GM18508 (cell line): ENCODE measurements around the gene GAPDHS.

Experiments
- ATAC-seq: cut with Tn5 transposase; IDR thresholded peaks from one replicate; pipeline ENCODE4 v1.9.1; 2021; ENCODE audit warnings: moderate number of reproducible peaks; ENCODE audit not compliant: insufficient read depth, unreplicated experiment

GAPDHS gene

DNA sequence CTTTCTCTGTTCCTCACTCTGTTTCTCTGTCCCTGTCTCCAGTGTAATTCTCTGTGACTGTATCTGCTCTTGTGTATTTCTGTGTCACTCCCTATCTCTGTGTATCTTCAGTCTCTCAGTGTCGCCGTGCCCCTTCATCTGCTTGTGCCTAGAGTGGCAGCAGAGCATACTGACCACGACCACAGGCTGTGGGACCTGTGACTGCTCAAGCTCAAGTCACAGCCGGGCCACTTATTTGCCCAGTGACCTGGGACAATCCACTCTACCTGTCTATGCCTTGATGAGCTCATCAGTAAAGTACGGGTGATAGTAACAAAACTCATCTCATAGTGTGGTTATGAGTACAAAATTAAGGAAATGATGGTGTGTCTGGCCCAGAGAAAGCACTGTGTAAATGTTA, 20.8 kb downstream of the GAPDHS start:
- no peak for ATAC-seq

DNA sequence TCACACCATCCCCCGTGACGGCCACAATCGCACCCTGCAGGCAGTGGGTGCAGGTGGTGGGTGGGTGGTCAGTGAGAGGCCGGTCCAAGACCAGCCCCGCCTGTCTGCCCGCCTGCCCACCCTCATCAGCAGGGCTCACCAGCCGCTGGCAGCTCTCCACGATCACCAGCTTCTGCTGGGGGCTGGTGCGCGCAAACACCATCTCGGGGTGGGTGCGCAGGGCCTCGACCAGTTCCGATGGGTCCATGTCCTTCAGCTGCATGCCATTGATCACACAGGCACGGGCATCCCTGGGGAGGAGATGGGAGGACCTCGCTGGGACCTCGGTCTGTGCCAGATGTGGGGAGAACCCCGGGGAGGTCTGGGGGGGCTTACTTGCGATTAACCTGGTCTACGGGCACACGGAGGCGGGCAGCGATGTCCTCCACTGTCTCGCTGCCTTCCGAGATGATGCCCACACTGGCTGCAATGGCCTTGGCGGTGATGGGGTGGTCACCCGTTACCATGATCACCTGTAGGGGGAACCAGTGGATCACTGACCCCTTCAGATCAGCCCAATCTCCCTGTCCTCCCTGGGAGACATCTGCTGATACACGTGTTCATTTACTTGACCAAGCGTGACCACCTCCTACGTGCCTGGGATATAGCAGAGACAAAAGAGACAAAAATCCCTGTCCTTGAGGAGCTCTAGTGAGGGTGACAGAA, 22.2 kb downstream of the GAPDHS start:
- ATAC-seq: no peak

DNA sequence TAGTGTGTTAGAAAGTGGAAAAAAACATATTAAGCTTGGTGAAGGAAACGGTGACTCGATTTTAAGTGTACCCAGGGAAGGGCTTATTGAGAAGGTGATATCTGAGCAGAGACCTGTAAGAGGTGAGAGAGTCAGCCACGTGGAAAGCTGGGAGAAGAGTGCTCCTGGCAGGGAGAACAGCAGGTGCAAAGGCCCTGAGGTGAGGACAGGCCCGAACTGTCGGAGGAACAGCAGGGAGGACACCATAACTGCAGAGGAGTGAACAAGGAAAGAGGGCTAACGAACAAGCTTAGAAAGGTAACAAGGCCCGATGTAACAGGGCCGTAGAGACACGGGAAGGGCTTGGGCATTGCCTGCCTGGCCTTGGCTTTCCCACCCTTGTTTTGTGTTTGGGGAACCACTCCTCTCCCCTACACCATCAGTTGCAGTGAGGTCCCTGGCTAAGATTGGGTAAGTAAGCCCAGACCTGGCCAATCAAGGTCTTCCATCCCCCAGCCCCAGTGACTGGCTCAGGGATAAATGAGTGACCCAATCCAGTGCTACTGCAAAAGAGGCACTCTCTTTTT, 22.9 kb downstream of the GAPDHS start:
- no peak for ATAC-seq

DNA sequence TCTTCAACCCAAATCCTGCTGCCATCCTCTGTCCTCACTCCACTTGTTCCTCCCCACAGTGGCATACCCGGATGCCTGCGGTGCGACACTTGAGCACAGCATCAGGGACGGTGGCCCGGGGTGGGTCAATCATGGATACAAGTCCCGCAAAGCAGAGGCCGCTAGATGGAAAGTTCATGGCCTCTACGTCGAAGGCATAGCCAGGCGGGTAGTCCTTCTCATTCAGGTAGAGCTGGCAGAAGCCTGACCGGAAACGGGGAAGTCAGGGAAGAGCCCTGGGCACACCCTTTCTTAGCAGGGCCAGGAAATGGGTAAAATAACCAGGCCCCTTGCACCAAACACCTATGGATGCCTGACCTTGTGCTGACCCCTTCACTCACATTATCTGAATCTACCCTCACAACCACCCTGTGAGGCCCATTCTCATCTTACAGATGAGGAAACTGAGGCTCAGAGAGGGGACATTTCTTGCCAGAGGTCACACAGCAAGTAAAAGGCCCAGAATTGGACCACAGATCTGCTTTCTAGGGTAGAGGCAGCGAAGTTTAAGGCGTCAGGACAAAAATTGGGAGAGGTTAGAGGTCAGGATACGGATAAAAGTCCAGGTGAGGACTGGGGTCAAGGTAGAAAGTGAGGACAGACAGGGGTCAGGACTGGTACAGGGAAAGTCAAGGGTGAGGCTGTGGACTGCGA, 23.7 kb downstream of the GAPDHS start:
- ATAC-seq: no peak

DNA sequence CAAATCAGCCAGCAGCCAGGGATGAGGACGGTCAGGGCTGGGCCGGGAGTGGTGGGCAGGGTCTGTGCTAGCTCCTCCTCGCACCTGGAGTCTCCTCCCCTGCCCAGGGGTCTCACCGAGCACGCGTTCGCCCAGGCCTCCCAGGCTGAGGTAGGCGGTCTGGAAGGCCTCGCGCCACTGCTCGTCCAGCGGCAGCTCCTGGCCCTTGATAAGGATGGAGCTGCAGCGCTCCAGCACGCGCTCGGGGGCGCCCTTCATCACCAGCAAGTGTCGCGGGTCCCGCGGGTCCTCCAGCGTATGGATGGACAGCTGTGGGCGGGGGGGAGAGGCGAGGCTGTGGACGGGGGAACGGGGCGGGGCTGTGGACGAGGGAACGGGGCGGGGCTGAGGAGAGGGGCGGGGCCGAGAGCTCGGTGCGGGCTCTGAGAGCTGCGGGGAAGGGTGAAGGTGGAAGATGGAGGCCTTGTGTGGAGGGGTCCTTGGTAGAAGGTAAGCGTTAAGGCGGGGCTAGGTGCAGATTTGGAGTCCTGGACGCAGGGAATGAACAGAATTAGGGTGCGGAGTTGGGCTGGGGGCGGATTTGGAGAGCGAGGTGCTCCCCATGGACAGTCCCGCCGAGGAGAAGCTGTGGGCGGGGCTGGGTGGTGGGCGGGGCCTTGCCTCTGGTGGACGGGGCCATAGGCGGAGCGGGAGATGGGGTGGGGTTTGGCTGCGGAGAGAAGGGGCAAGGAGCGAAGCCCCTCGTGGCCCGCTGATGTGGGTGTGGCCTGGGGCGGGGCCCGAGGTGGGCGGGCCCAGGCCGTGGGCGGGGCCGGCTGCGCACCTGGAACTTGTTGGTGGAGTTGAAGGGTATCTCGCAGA, 24.5 kb downstream of the GAPDHS start:
- ATAC-seq: no peak

DNA sequence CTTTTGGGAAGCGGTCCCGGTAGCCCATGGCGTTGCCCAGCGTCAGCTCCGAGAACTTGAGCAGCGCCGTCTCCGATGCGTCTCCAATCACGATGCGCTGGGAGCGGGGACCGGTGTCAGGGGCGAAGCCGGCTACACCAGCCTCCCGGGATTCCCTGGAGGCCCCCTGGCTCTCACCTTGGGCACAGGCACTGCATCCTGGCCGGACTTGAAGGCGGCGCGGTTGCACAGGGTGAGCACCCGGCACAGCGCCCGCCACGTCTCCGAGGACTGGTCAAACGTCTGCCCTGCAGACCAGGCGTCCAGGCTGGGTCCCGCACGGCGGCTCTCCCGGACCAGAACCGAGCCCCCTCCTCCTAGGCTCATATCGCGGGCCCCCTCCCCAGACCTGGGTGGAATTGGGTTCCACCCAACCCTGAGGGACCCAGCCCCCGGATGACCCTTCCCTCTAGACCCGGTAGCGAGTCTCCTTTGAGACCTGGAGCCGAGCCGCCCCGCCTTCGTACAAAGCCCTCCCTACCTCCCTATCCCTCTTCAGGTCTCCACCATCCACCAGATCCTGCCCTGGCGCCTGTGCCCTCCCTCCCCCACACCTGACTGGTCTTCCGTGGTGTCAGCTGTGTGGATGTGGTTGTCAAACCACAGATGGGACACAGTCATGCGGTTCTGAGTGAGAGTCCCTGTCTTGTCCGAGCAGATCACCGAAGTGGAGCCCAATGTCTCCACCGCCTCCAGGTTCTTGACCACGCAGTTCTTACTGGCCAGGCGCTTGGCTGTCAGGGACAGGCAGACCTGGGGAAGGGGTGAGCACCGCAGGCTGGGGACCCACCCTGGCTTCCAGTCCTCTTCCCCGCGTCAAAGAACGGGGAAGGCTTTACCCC, 25.4 kb downstream of the GAPDHS start:
- ATAC-seq: no peak

DNA sequence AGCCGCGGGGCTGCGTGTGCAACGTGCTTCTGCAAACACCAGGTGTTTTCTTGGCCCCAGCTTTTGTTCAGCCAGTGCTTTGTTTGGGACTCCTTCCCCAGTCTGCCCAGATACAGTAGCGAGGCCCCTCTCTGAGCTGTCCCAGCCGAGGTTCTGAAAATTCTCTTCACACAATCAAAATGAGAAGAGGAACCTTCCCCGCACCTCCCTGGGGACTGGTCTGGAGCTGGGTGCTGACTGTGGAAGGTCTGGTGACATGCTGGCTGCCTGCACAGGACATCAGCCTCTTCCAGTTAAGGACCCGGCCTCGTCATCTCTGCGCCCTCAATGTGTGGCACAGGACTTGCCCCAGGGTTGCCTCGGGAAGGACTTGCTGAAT, 26.0 kb downstream of the GAPDHS start:
- ATAC-seq: no peak

DNA sequence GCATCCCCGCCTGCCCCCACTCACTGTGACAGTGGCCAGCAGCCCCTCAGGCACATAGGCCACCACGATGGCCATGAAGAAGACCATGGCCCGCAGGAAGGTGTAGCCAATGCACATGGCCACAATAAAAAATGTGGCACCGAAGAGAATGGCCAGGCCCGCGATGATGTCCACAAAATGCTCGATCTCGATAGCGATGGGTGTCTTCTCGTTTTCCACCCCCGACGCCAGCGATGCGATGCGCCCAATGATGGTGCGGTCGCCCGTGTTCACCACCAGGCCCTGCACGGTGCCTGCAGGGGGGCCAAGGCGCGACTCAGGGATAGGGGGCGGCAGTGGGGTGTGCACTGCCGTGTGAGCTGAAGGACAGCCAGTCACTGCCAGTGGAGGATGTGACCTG, 26.5 kb downstream of the GAPDHS start:
- ATAC-seq: no peak

DNA sequence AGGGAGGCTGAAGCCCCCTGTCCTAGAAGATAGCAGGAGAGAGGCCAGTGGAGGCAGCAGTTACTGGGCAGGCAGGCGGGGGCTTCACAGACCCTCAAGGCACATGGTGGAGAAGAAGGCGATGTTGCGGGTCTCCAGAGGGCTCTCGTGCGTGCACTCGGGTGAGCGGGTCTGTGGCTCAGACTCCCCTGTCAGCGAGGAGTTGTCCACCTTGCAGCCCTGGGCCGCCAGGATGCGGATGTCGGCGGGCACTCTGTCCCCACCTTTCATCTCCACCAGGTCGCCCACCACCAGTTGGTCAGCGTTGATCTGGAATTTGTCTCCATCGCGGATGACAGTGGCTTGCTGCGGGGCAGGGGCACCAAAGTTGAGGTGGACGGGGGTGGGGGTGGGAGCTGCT, 27.0 kb downstream of the GAPDHS start:
- ATAC-seq: no peak

DNA sequence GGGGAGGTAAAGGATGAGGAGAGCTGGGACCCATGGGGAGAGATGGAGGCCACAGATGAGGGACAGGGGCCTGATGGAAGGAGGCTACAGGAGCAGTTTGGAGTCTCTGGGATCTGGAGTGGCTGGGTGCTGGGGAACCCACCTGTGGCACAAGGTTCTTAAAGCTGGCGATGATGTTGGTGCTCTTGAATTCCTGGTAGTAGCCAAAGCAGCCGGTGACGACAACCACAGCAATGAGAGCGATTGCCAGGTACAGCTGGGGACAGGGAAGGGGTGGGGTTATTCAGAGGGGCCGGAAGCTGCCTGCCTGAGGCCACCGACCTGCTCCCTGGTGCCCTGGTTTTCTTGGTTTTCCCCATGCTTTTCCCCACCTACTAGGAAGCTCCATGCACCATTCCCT, 27.4 kb downstream of the GAPDHS start:
- no peak for ATAC-seq

DNA sequence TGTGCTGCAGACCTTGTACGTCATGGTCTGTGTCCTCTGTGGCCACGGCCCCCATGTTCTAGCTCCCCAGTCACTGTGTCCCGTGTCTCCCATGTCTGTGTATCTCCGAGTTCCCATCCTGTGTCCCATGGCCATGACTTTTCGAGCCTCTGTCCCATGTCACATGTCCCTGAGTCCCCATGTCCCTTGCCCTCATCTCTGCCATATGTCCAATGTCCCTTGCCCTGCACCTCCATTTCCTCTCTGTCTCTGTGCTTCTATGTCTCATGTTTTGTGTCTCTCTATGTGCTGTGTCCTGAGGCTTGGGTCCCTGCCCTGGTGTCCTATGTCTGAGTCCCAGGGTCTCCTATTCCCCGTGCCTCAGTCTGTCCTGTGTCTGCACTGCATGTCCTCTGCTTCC, 28.2 kb downstream of the GAPDHS start:
- ATAC-seq: no peak

DNA sequence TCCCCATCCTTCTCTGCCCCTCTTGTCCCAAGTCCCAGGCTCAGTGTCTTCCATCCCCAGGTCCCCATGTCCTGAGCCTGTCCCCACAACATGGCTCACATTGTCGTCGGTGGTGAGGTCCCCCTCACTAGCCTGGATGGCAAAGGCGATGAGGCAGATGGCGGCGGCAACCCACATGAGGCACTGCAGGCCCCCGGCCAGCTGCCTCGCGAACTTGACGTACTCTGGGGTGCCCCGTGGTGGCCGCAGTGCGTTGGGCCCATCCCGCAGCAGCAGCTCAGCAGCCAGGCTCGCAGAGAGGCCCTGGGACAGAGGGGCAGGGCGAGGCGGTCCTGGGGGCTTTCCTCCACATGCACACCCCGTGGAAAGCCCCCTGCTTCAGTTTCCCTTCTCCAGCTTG, 29.1 kb downstream of the GAPDHS start:
- no peak for ATAC-seq

DNA sequence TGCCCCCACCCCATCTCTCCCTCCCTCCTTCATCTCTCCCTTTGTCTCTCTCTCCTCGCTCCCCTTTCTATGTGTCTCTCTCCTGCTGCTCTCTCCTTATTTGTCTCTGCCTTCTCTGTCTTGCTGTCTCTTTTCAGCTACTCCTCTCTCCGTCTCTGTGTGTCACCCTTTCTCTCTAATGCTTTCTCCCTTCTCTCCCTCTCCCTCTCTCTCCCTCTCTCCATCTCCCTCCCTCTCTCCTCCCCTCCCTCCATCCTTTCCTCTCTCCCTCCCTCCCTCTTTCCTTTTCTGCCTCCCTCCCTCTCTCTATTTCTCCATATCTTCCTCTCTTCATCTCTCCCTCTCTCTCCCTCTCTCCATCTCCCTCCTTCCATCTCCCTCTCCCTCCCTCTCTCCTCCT, 29.5 kb downstream of the GAPDHS start:
- no peak for ATAC-seq

DNA sequence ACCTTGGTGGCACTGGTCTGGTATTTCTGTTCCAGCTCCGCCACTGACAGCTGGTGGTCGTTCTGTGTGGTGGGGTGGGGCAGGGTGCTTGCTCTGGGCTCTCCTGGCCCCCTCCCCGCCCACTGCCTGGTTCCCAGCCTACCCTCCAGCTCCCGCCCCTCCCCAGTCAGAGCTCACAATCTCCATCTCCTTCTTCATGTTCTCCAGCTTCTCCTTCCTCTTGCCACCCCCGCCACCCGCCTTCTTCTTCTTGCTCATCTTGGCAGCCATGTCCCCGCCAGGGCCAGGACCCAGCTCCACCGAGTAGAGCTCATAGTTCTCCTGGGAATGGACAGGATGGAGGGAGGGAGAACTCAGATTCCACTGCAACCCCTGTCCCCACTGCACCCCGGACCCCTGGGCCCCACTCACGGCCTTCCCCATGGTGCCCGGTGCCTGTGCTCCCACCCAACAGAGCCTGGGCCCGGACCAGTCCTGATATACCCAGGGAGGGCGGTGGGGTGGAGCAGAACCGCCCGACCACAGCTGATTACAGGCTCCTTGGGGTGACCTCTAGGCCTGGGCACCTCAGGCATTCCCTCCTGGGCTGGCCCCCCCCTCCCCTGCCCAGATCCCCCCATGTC, 30.1 kb downstream of the GAPDHS start, which contains the start of gene ATP4A:
Gene ATP4A, minus strand, starts transcription at position 452 of the 623 bp plus-strand sequence. Its CDS starts 29 bp downstream, at position 423.
- ATAC-seq: no peak

DNA sequence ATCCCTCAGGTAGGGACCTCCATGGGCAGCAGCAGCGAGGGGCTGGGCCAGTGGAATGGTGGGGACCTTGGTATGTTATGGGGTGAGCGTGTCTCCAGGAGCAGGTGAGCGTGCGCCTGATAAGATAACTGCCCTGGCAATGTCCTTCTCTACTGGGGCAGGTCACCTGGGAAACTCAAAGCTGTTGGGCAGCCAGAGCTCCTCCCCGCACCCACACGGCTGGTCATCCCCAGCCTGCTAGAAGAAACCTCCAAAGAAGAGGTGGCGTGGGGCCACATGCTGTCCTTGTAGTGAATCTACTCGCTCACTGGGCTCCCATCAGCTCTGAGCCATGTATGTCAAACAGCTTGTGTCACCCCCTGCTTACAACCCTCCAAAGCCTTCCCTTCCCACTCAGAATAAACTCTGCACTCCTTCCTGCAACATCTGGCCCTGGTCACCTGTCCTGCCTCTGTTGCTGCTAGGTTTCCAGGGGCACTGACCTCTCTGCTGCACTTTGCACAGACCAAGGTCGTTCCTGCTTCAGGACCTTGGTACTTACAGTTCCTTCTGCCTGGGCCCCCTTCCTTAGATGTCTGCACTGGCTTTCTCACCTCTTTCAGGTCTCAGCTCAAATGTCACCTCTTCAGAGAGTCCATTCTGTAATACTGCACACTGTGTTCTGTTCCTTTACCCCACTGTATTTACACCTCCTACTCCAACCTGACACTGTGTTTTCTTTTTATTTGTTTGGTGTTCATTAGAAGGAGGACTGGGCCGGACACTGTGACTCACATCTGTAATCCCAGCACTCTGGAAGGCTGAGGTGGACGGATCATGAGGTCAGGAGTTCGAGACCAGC, 32.0 kb downstream of the GAPDHS start:
- no peak for ATAC-seq

DNA sequence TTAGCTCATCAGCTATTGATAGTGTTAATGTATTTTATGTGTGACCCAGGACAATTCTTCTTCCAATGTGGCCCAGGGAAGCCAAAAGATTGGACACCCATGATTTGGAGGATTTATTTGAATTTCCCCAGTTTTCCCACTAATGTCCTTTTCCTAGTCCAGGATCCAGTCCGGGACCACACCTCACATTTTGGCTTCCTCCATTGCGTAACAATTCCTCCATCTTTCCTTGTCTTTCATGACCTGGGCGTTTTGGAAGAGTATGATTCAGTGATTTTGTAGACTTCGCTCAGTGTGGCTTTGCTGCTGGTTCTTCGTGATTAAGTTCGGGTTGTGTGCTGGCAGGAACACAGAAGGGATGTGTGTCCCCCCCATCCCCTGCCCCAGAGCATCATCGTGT, 33.5 kb downstream of the GAPDHS start:
- no peak for ATAC-seq

DNA sequence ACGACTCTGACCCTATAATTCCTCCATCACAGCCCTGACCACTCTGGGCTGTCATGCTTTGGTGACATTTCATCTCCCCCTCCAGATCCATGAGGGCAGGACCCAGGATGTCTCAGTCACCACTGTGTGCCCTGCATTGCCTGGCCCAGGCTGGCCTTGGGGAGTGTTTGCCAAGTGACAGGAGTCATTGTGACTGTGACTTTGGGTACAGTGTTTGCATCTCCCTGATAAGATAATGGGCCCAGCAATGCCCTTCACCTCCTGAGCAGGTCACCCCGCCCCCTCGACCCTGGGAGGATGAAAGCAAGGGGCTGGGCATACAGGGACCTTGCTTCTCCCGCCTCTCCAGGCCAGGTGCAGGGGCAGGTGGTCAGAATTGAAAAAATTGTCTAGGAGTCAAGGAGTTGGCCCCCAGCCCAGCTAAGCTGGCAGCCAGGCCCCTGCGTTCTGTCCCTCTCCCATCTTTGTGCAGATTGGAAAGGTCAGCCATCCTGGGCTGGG, 36.1 kb downstream of the GAPDHS start:
- ATAC-seq: no peak

DNA sequence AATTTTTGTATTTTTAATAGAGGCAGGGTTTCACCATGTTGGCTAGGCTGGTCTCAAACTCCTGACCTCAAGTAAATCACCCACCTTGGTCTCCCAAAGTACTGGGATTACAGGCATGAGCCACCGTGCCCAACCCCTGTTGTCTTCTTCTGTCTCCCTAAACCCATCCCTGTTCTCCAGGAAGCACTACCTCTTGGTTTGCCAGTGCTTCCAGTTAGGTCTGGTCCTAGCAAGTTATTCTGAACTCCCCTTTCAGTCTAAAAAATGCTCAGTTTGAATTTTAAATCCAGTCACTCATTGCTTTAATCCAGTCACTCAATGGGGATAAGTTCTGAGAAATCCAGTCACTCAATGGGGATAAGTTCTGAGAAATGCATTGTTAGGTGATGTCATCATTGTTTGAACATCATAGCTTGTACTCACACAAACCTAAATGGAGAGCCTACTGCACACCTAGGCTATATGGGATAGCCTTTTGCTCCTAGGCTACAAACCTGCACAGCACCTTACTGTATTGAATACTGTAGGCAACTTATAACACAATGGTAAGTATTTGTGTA, 38.2 kb downstream of the GAPDHS start:
- ATAC-seq: no peak
